Limb (tissue), 2 donors: ENCODE results near the gene PPIP5K2.
"Not testable (repeated sequence)": the region's sequence is repeated elsewhere in the genome, so short reads cannot be mapped to it uniquely, and the experiment has no call there.

Experiments
- DNase-seq, 2 donors: peaks; one replicate each; pipeline ENCODE4 v3.0.0-alpha.2; 2016; ENCODE audit errors: extremely low spot score in 2 of 2

Gene PPIP5K2

DNA sequence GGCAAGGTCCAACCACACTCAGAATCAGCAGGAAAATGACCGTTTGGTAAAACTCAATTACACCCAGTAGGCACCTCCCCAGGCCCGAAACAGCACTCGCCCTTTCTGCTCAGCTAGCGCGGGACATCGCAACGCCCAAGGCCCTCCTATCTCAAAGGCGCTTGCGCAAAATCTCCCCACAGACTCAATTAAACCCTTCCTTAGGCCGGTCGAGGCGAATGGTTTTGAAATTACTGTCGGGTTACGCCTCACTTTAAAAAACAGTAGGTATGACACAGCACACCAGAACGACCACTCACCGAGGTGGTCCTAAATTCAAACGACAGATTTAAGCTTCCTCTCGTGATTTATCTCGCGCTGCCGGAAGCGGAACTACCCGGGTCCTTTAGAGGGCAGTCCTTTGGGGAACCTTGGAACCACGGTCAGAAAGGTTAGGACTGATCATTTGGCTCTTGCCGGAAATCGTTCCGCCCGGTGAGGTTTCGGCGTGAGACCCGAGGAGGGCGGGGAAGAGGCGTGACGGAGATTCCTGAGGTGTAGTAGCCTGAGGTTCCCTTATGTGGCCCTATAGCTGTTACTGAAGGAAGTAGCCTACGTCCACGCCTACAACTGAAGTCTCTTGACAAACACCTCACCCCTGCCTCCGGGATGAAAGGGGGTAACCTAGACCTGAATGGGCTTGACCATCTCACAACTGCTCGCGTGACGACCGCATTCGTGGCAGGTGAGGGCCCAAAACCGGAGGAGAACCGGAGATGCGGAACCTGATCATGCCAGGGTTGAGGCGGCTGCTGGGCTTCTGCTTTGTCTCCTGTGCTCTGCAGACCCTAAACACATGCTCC, at the start of gene PPIP5K2, which contains the start of gene GIN1:
TSS of gene PPIP5K2 (plus strand) at position 537 of the 842 bp plus-strand sequence. CDS start 9,289 bp downstream, outside the sequence.
TSS of gene GIN1 (minus strand) at position 374 of the 842 bp plus-strand sequence. CDS start 11,431 bp downstream, outside the sequence.
- peak; percentile 97 to 98 for DNase-seq

DNA sequence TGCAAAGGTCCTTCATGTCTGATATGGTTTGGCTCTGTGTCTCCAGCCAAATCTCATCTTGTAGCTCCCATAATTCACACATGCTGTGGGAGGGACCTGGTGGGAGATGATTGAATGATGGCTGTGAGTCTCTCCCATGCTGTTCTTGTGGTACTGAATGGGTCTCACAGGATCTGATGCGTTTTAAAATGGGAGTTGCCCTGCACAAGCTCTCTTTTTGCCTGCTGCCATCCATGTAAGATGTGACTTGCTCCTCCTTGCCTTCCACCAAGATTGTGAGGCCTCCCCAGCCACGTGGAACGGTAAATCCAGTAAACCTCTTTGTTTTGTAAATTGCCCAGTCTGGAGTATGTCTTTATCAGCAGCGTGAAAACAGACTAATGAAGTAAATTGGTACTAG, 46.6 kb upstream of the PPIP5K2 start:
- not testable (repeated sequence) for DNase-seq

DNA sequence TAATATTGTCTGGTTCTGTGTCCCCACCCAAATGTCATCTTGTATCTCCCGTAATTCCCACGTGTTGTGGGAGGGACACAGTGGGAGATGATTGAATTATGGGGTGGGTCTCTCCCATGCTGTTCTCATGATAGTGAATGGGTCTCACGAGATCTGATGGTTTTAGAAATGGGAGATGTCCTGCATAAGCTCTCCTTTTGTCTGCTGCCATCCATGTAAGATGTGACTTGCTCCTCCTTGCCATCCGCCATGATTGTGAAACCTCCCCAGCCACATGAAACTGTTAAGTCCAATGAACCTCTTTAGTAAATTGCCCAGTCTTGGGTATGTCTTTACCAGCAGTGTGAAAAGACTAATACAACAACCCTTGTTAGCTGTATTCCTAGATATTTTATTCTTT, 44.7 kb upstream of the PPIP5K2 start:
- DNase-seq = no peak

DNA sequence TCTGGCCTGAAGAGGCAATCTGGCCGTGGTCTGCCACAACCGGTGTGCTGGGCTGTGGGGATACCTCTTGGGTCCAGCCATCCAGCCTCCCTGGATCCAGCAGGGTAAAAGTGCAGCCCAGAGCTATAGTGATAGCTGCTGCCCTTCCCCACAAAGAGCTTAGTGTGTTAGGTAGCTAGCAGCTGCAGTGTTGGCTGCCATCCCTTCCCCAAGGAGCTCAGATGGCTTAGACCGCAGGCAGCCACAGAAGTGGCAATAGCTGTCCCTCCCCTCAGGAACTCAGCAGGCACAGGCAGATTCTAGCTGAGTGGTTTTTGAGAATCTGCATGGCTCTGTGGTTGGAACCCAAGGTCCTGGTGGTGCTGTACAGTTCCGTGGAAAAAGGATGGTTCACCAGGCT, 40.3 kb upstream of the PPIP5K2 start:
- DNase-seq = no peak

DNA sequence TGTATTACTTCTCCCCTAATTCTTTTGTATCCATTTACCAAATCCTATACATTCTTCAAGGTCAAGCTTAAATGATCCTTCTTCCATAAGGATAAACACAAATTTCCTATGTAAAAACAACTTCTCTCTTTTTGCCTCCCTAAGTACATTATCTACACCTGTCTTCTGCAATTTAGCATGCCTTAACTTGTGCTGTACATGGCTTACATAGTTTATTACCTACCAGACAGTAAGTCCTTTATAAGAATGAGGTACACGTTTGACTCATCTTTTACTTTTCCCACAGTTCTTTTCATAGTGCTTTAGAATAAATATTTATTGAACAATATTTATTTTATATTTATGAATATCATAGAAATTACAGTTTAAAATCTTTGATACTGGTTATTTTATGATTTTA, 33.6 kb upstream of the PPIP5K2 start:
- DNase-seq = no peak

- no peak for DNase-seq
Observed at GRCh38 chr5:103089272-103089671, 30.8 kb upstream of the PPIP5K2 start.

GRCh38 chr5:103090791-103091190, 29.3 kb upstream of the PPIP5K2 start:
- DNase-seq = no peak

- no peak for DNase-seq
Observed at GRCh38 chr5:103092676-103093075, 27.4 kb upstream of the PPIP5K2 start.

GRCh38 chr5:103093727-103094126, 26.4 kb upstream of the PPIP5K2 start:
- DNase-seq = no peak

- DNase-seq = no peak
Observed at GRCh38 chr5:103094737-103095136, 25.4 kb upstream of the PPIP5K2 start.

- no peak for DNase-seq
Observed at GRCh38 chr5:103098993-103099392, 21.1 kb upstream of the PPIP5K2 start.

DNA sequence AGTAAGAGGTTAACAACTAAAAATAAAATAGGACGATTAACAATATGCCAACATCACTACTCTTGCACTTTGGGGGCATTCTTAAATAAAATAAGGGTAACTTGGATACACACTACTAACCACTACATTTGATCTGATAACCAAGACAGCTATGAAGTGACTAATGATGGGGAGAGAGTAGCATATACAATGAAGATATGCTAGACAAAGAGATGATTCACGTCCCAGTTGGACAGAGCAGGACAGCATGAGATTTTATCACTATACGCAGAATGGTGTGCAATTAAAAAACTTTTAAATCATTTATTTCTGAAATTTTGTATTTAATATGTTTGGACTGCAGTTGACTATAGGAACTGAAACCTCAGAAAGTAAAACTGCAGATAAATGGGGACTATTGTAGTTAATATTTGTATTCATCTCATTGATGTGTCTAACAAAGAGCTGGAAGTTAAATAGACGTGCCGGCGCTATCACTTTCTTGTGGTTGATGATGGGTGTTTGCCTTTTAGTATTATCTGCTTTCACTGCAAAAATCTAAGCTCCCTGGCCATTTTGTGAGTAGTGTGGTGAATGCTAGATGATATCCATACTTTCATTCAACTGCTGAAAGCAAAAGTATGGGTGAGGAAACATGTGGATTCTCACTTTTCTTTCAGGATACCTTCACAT, 18.9 kb upstream of the PPIP5K2 start:
- no peak for DNase-seq

- no peak for DNase-seq
Observed at GRCh38 chr5:103102234-103102633, 17.9 kb upstream of the PPIP5K2 start.

DNA sequence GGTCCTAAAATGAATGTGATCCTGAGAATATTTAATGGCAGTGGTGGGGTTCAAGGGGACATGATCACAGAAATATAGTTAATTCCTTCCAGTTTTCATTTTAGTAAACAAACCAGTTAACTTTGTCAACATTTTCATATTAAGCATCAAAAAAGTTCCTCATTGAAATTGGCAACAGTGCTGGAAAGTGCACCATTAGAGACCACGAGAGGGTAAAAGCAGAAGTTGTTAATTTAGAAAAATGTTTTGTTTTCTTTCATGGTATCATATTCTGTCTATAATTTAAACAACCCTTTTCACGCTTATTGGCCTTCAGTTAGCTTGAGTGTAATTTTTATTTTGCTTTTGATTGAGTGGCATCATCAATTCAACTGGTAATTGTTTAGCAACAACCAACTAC, 12.0 kb upstream of the PPIP5K2 start:
- no peak for DNase-seq

DNA sequence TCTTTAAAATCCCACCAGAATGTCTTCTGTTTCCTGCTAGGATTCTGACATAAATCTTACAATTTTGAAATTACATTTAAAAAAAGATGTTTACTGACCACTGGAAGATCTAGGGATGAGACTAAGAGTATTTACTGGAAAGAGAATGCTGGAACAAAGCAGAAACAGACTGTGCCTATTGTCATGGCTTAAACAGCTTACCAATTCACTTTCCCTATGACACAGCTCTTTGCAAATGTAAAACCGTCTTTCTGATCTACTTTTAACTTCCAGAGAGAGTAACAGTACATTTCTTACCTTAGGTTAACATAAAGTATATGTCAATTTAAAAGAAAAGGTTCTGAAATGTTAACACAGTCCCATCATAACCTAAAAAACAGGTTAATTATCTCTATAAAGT, 10.8 kb upstream of the PPIP5K2 start:
- DNase-seq = no peak

- DNase-seq = no peak
Observed at GRCh38 chr5:103110403-103110802, 9.7 kb upstream of the PPIP5K2 start.

DNA sequence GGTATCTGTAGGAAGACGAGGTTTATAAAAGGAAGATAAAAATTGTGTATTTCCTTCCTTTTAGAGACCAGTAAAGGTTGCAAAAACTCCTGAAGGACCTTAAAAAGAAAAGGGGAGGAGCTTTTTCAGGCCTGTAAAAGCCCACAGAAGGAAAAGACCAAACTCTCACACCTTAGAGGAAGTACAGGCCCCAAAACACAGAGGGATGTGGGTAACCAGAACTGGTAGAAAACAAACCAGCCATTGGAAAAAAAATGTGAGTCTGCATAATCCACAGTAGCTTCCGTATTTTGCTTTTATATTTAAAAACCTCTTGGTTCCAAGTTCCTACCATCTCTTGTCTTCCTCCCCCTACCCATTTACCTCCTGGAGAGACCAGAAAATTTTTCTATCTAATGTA, 8.6 kb upstream of the PPIP5K2 start:
- DNase-seq = no peak

DNA sequence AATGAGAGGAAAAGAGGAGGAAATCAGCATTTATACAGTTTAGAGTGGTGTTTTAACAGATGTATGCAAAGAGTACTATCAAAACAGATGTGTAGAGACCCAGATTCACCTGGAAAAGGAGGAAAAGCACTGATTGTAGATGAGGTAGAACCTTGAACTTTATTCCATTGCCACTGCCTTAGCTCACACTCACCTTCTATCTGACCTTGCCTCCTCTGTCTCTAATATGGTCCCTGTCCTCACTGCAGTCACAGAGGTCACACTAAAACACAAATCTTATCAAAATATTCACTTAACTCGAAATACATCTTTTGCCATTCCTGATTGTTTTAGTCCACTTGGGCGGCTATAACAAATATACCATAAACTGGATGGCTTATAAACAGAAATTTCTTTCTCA, 7.2 kb upstream of the PPIP5K2 start:
- no peak for DNase-seq

- no peak for DNase-seq
Observed at GRCh38 chr5:103114440-103114839, 5.7 kb upstream of the PPIP5K2 start.

DNA sequence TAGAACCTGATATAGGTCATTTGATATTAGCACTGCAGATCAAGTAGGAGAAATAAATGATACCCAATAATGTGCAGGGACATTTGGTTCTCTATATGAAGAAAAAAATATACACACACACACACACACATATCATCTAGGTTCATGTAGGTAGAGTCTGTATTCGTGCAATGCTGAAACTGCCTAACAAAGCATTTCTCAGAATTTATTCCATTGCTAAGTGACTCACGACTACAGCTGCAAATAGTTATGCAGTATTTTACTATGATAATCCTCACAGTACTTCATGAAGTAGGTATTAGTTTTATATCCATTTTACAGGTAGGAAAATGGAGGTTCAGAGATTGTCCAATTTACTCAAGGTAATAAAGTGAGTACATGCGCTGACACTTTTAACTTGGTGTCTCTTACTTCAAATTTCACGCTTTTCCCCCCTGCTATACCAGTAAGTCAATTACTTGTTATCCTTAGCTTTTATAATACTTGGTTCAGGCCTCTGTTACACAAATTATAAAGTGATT, 2.6 kb upstream of the PPIP5K2 start:
- no peak for DNase-seq

DNA sequence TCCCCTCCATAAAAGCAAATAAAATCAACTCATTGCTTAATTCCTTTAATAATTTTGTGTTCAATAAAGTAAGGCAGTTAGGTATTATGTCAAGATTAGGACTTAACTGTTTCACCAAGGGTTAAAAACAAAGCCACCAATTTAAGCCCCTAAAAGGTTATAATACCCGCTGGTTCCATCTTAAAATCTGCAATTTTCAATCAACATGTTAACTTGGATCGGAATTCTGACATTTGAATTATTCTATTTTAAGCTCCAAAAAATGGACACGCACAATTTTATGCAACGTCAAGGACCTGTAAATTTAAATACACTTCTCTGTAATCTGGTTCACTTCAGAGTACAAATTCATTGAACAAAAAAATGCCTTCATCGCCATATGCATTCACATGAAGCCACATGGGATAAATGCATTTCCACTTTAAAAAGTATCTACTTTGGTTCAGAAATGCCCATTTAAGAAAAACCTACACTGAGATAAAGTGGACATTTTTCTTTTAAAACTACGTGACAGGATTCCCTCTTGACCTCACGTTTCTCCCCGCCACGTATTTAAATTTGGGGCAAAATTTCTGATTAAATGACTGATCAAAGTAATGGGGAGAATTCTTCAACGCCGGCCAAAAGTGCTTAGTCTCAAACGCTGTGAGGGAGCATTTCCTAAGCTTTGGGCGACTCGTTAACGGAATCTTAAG, 884 bp upstream of the PPIP5K2 start:
- no peak for DNase-seq
